ENCODE results near the gene ITPR3.

ITPR3 gene

DNA sequence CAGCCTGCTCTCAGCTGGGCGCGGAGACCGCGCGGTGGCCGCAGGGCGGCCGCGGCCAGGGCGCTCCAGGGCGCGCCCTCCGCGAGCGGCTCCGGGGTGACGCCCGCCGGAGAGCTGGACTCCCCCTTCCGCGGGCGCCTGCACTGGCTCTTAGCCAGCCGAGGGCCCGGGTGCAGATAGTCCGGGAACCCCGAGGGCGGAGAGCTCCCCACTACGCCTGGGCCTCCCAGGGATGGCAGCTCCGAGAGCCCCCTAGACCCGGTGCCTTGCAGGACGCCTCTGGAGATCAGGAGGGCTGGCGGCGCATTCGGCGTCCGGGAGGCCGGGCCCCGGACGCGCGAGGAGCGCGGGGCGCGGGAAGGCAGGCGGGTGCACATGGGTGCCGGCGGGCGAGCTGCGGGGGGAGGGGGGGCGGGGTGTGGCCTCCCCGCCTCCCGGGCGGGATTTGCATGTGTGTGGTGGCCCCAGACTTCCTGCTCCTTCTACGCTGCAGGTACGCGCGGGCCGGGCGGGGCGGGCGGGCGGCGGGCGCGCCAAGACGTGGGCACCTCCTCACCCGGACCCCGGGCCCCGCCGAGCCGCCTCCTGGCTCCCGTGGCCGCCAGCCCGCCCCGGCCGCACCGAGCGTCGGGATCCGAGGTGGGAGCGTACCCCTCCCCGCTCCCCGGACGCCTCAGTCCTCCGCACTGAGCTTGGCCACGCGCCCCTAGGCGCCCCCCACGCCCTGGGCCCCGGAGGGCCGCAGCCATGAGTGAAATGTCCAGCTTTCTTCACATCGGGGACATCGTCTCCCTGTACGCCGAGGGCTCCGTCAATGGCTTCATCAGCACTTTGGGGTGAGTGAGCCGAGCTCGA, at the start of gene ITPR3:
Gene ITPR3, plus strand, starts transcription at position 467 of the 855 bp plus-strand sequence. Its CDS starts 281 bp downstream, at position 748.
- Mint-ChIP-seq H3K9me3 (no peaks in the 10 kb centered on the region), H3K4me3 (peak within 1 kb of the TSS; percentile 97), H3K4me1 (ENCODE audit: low read depth) (peaks cover 42% of the 10 kb centered on the region), H3K27ac (peak within 1 kb of the TSS; percentile 93), H3K36me3 (ENCODE audit: low read depth) (peaks cover 14% of the 10 kb centered on the region), H3K27me3 (ENCODE audit: low read depth) (peaks cover 3% of the 10 kb centered on the region)

DNA sequence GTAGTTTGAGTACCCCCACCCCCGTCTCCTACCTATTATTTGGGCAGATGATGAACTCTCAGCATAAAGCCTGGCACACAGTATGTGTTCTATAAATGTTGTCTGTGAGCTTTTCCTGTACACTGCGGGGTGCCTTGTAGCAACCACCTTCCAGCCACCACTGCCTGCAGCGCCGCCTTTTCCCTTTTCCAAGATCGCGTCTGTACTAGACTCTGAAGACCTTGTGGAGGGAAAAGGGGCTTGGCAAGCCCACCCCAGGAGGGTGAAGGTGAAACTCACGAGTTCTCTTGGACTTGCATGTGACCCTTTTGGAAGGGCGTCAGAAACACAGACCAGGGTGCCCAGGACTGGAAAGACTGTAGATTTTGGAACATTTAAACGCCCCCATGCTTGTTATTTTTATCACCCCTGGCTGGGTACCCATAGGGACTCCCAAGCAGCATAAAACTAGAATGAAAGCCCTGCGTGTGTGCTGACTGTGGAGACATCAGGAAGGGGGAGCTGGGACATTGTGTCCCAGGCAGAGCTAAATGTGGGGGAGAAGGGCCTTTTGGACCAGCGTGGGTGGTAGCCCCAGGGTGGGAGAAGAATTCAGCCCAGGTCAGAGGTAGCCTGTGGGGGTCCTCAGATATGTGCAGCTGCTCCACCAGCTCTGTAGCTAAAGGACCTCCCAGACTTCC, 49.3 kb upstream of the ITPR3 start:
- Mint-ChIP-seq H3K27ac (peak overlapping the region; percentile 100), H3K9me3 (no peaks in the 10 kb centered on the region), H3K36me3 (ENCODE audit: low read depth) (peaks cover 53% of the 10 kb centered on the region), H3K27me3 (ENCODE audit: low read depth) (no peaks in the 10 kb centered on the region), H3K4me3 (peak overlapping the region; percentile 89), H3K4me1 (ENCODE audit: low read depth) (peaks cover 44% of the 10 kb centered on the region)

- H3K4me3 Mint-ChIP-seq, result no peak overlapping the region
- no peaks in the 10 kb centered on the region for H3K9me3 Mint-ChIP-seq
- H3K4me1 Mint-ChIP-seq (ENCODE audit: low read depth), result peaks cover 41% of the 10 kb centered on the region
- H3K27ac Mint-ChIP-seq, result peak overlapping the region; percentile 45
- no peaks in the 10 kb centered on the region for H3K27me3 Mint-ChIP-seq (ENCODE audit: low read depth)
- peaks cover 53% of the 10 kb centered on the region for H3K36me3 Mint-ChIP-seq (ENCODE audit: low read depth)
Measured at GRCh38 chr6:33575211-33575610, 45.9 kb upstream of the ITPR3 start.

DNA sequence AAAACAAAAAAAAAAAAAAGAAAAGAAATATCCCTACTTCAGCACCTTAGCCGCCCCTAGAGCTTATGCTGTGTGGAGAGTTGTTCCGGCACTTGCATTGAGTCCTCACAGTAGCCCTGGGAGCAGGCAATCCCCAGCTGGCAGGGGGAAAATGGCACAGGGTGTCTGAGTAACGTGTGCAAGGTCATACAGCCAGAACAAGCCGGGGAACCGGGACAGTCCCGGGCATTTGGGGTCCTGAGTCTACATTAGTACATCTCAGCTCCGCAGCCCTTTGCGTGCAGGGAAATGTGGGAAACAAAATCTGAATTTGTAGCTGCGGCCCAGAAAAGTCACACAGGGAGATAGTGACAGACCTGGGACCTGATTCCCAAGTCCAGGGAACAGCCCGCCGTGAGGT, 44.5 kb upstream of the ITPR3 start:
- peaks cover 34% of the 10 kb centered on the region for H3K4me1 Mint-ChIP-seq (ENCODE audit: low read depth)
- H3K27me3 Mint-ChIP-seq (ENCODE audit: low read depth), result no peaks in the 10 kb centered on the region
- peak overlapping the region; percentile 48 for H3K4me3 Mint-ChIP-seq
- peak overlapping the region; percentile 38 for H3K27ac Mint-ChIP-seq
- H3K36me3 Mint-ChIP-seq (ENCODE audit: low read depth), result peaks cover 50% of the 10 kb centered on the region
- no peaks in the 10 kb centered on the region for H3K9me3 Mint-ChIP-seq

- peak overlapping the region; percentile 48 for H3K4me3 Mint-ChIP-seq
- peaks cover 29% of the 10 kb centered on the region for H3K4me1 Mint-ChIP-seq (ENCODE audit: low read depth)
- H3K36me3 Mint-ChIP-seq (ENCODE audit: low read depth), result peaks cover 45% of the 10 kb centered on the region
- H3K27ac Mint-ChIP-seq, result peak overlapping the region; percentile 45
- no peaks in the 10 kb centered on the region for H3K9me3 Mint-ChIP-seq
- no peaks in the 10 kb centered on the region for H3K27me3 Mint-ChIP-seq (ENCODE audit: low read depth)
Measured at GRCh38 chr6:33577106-33577535, 44.0 kb upstream of the ITPR3 start.

GRCh38 chr6:33577718-33578117, 43.4 kb upstream of the ITPR3 start:
- Mint-ChIP-seq H3K36me3 (ENCODE audit: low read depth) (peaks cover 43% of the 10 kb centered on the region), H3K27me3 (ENCODE audit: low read depth) (no peaks in the 10 kb centered on the region), H3K9me3 (no peaks in the 10 kb centered on the region), H3K27ac (peak overlapping the region; percentile 45), H3K4me1 (ENCODE audit: low read depth) (peaks cover 25% of the 10 kb centered on the region), H3K4me3 (peak overlapping the region; percentile 98)

DNA sequence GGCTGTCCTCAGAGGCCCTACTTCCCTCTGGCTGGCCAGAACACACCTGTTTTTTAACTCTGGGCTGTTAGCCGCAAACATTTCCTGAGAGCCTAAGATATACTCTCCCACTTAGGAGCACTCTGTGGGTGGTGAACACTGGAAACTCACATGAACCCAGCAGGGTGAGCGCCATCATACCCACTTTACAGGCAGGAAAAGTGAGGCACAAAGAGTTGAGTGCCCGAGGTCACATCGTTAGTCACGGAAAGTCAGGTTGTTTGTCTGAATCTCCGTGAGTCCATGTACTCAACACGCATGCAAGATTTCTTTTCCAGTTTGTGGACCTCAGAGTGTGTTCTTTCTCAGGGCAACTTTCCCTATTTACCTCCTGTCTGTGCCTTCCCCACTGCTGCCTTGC, 43.0 kb upstream of the ITPR3 start:
- peak overlapping the region; percentile 98 for H3K4me3 Mint-ChIP-seq
- peak overlapping the region; percentile 97 for H3K27ac Mint-ChIP-seq
- H3K36me3 Mint-ChIP-seq (ENCODE audit: low read depth), result peaks cover 43% of the 10 kb centered on the region
- H3K4me1 Mint-ChIP-seq (ENCODE audit: low read depth), result peaks cover 25% of the 10 kb centered on the region
- no peaks in the 10 kb centered on the region for H3K9me3 Mint-ChIP-seq
- H3K27me3 Mint-ChIP-seq (ENCODE audit: low read depth), result no peaks in the 10 kb centered on the region

DNA sequence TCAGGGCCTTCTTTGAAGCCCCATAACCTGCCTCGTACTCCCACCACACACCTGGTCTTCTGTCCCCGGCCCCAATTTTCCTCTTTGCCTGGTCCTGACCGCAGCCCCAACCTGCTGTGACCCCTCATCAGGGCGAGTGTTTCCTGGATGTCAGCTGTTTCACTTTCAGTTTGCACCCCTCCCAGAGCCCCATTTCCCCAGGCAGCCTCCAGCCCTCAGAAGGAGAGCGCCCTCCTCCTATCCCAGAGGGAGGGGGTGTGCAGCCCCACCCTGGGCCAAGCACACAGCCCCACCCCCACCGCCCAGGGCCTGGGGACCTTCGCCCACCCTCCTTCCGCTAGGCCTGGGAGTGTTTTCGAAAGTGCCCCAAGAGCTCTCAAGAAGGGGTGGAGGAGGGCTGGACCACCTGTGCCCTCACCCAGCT, 42.5 kb upstream of the ITPR3 start:
- Mint-ChIP-seq H3K27me3 (ENCODE audit: low read depth) (no peaks in the 10 kb centered on the region), H3K36me3 (ENCODE audit: low read depth) (peaks cover 41% of the 10 kb centered on the region)

DNA sequence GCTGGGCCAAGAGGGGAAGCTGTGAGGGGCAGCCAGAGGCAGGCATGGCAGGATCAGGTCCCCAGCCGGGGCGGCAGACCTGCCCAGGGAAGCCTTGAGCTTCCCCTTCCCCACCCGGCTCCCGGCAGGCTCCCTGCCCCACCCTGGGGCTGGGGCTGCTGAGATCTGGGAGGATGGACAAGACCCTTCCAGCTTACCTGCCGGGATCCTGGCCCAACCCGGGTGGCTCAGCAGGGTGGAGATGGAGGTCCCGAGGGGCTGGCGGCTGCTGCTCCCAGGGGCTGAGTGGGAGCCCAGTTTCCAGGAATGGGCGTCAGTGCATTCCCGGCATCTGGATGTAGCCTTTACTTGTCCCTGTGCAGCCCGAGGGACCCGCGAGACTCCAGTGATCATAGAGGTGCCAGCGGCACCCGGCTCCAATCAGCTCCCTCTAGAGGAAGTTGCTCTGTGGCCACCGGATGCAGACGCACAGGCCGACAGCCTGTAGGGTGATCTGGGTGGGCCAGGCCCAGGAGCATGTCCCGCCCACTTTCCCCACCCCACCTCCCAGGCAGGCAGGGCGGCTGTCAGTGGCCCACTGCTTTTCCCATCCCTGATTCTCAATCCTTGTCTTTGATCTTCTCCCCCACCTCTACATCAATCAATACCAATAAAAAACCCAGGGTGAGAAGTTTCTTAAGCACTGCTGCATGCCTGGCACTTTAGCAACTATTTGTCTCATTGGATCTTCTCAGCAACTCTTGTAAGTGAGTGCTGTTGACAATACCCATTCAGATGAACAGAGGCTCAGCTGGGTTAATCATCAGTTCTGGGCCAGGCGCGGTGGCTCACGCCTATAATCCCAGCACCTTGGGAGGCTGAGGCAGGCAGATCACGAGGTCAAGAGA, 41.1 kb upstream of the ITPR3 start, which contains the start of gene BAK1:
Gene BAK1, minus strand, starts transcription at position 449 of the 887 bp plus-strand sequence. CDS start 2,672 bp downstream, outside the sequence.
- peaks cover 18% of the 10 kb centered on the region for H3K4me1 Mint-ChIP-seq (ENCODE audit: low read depth)

More for the DNA sequence above, 42.5 kb upstream of the ITPR3 start:
- H3K4me3 Mint-ChIP-seq, result peak overlapping the region; percentile 98
- peaks cover 24% of the 10 kb centered on the region for H3K4me1 Mint-ChIP-seq (ENCODE audit: low read depth)
- H3K9me3 Mint-ChIP-seq, result no peaks in the 10 kb centered on the region
- peak overlapping the region; percentile 97 for H3K27ac Mint-ChIP-seq

GRCh38 chr6:33581186-33581585, 39.9 kb upstream of the ITPR3 start:
- Mint-ChIP-seq H3K4me3 (no peak overlapping the region), H3K4me1 (ENCODE audit: low read depth) (peaks cover 26% of the 10 kb centered on the region), H3K9me3 (no peaks in the 10 kb centered on the region), H3K27me3 (ENCODE audit: low read depth) (no peaks in the 10 kb centered on the region), H3K27ac (no peak overlapping the region), H3K36me3 (ENCODE audit: low read depth) (peaks cover 23% of the 10 kb centered on the region)

More for the DNA sequence above, 41.1 kb upstream of the ITPR3 start, which contains the start of gene BAK1:
- Mint-ChIP-seq H3K4me3 (peak within 1 kb of the TSS; percentile 98), H3K9me3 (no peaks in the 10 kb centered on the region), H3K27me3 (ENCODE audit: low read depth) (no peaks in the 10 kb centered on the region), H3K27ac (peak within 1 kb of the TSS; percentile 97), H3K36me3 (ENCODE audit: low read depth) (peaks cover 28% of the 10 kb centered on the region)

- H3K4me1 Mint-ChIP-seq (ENCODE audit: low read depth), result peaks cover 18% of the 10 kb centered on the region
- no peak overlapping the region for H3K4me3 Mint-ChIP-seq
- H3K9me3 Mint-ChIP-seq, result no peaks in the 10 kb centered on the region
- peaks cover 7% of the 10 kb centered on the region for H3K36me3 Mint-ChIP-seq (ENCODE audit: low read depth)
- peak overlapping the region; percentile 45 for H3K27ac Mint-ChIP-seq
- H3K27me3 Mint-ChIP-seq (ENCODE audit: low read depth), result no peaks in the 10 kb centered on the region
Measured at GRCh38 chr6:33583591-33584155, 37.4 kb upstream of the ITPR3 start.

DNA sequence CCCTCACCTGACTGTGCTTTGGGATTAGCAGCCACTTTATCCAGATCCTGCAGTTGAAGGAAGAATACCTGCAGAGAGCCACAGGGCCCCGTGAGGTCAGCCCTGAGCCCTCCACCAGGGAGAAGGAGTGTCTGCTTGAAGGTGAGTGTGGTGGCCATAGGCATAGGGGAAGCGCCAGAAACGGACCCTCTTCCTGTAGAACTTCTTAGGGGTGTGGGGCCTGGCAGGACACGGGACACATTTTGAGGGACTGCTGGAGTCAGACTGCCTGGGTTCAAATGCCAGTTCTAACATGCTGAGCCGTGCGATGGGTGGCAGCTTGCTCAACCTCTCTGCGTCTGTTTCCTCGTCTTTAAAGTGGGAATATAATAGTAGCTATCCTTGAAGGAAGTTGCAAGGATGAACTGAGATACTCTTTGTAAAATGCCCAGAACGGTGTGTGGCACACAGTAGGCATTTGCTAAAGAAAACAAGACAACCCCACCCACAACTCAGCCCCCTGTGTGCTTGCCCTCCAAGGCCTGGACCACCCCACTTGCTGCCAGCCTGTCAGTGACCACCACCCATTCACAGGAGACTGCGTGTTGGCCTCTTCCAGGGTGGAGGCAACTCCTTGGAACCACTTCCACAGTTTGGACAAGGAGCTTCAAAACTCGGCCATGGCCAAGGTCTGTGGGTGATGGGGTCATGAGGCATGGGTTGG, 36.3 kb upstream of the ITPR3 start:
- H3K4me3 Mint-ChIP-seq, result no peak overlapping the region
- H3K27me3 Mint-ChIP-seq (ENCODE audit: low read depth), result no peaks in the 10 kb centered on the region
- H3K36me3 Mint-ChIP-seq (ENCODE audit: low read depth), result no peaks in the 10 kb centered on the region
- H3K4me1 Mint-ChIP-seq (ENCODE audit: low read depth), result peaks cover 17% of the 10 kb centered on the region
- no peaks in the 10 kb centered on the region for H3K9me3 Mint-ChIP-seq
- peak overlapping the region; percentile 92 for H3K27ac Mint-ChIP-seq

GRCh38 chr6:33585403-33586107, 35.6 kb upstream of the ITPR3 start:
- peak overlapping the region; percentile 69 for H3K4me3 Mint-ChIP-seq
- H3K4me1 Mint-ChIP-seq (ENCODE audit: low read depth), result peaks cover 12% of the 10 kb centered on the region
- peak overlapping the region; percentile 92 for H3K27ac Mint-ChIP-seq
- no peaks in the 10 kb centered on the region for H3K36me3 Mint-ChIP-seq (ENCODE audit: low read depth)
- no peaks in the 10 kb centered on the region for H3K9me3 Mint-ChIP-seq
- H3K27me3 Mint-ChIP-seq (ENCODE audit: low read depth), result no peaks in the 10 kb centered on the region
